Stomach (tissue), 9 donors: Measurements from ENCODE around the gene RAB12. TPM values are rescaled to one million over a fixed set of nuclear protein-coding genes. Genes with fewer than 3 reads are reported as not detected.

Experiments used
- DNase-seq, 2 donors: peaks; one replicate each; pipeline versions ENCODE4 v3.0.0 to v3.0.0-alpha.2; 2013 to 2019
- H3K27ac ChIP-seq, 5 donors: fragments of 200-600 bp in 4 of 5; sonication (generic) in 4 of 5; one replicate each; pipeline ENCODE4 v1.5.1; 2013 to 2019; ENCODE audit warnings: mild to moderate bottlenecking in 1 of 5, moderate library complexity in 1 of 5
- H3K27me3 ChIP-seq, 3 donors: fragments of 200-600 bp; sonication (generic); one replicate each; pipeline ENCODE4 v1.5.1; 2017 to 2019; ENCODE audit warnings: mixed run types in 1 of 3
- H3K36me3 ChIP-seq, 4 donors: fragments of 200-600 bp; sonication (generic); 1 replicate in 3 of 4; 2 replicates in 1 of 4; pipeline ENCODE4 v1.5.1; 2016 to 2019
- H3K4me1 ChIP-seq, 4 donors: fragments of 200-600 bp; sonication (generic); one replicate each; pipeline ENCODE4 v1.5.1; 2016 to 2019
- H3K4me3 ChIP-seq, 4 donors: fragments of 200-600 bp; sonication (generic) in 3 of 4; one replicate each; pipeline ENCODE4 v1.5.1; 2016 to 2019; ENCODE audit warnings: mild to moderate bottlenecking in 1 of 4
- H3K9me3 ChIP-seq, 4 donors: fragments of 200-600 bp; sonication (generic); one replicate each; pipeline ENCODE4 v1.5.1; 2016 to 2019
- EP300 ChIP-seq: sonication (generic); formaldehyde crosslinking; IDR thresholded peaks from one replicate; pipeline ENCODE4 v1.6.1; 2017; ENCODE audit warnings: antibody characterized with exemption
- POLR2A ChIP-seq, 4 donors: fragments of 450-650 bp; IDR thresholded peaks; one replicate each; pipeline ENCODE4 v1.6.1; 2016; ENCODE audit warnings: antibody characterized with exemption in 4 of 4, control low read depth in 2 of 4, mild to moderate bottlenecking in 1 of 4, moderate library complexity in 1 of 4
- WGBS, 5 donors: extraction: QIAGEN DNeasy Blood & Tissue Kit in 3 of 5; methylation state at CpG; one replicate each; pipeline versions ENCODE4 v1.1.5 to v1.1.7; 2013 to 2018; 5-methylcytosine and 5-hydroxymethylcytosine counted together
- intact Hi-C: fragments of 100-400 bp; cut with DNase I; formaldehyde crosslinking; loops from one replicate; pipeline ENCODE4 v1.15.1; 2023; ENCODE audit warnings: low total_unique reads
- polyA plus RNA-seq, 3 donors: library from polyadenylated mRNA; stranded (reverse); fragments of 200-250 nt; gene quantifications; one replicate each; pipeline ENCODE4 v1.2.3, GENCODE V29; 2013
- total RNA-seq, 5 donors: library from RNA; depleted of rRNA; stranded (reverse); fragments of >200 nt; gene quantifications; one replicate each; pipeline versions ENCODE4 v1.1.0 to v1.2.3, GENCODE V29; 2014 to 2016
- TF ChIP-seq, protein P1 (sequence below), 7 experiments: fragments of 450-650 bp in 4 of 7; fragments of 200-600 bp in 3 of 7; sonication (generic) in 3 of 7; IDR thresholded peaks; one replicate each; pipeline ENCODE4 v1.5.1; 2016 to 2019; ENCODE audit warnings: antibody characterized with exemption in 7 of 7, control low read depth in 2 of 7, mild to moderate bottlenecking in 1 of 7
- donor health status: healthy with polysubstance abuse.
- donor health status: Bipolar disorder and iron deficiency.
- donor health status: healthy.

RAB12 gene
- total and polyA plus RNA-seq, 8 donors: 10.7 to 88.5 (median 21.7) TPM

- H3K27me3 ChIP-seq: no peaks in the 10 kb centered on the region
Measured at GRCh38 chr18:8688816-8689215, 79.6 kb downstream of the RAB12 start.

More at GRCh38 chr18:8688816-8689215, 79.6 kb downstream of the RAB12 start:
- no peak overlapping the region for H3K4me3 ChIP-seq
- peaks cover 0 to 16% (median 3%) of the 10 kb centered on the region in 4 donors for H3K4me1 ChIP-seq
- H3K36me3 ChIP-seq: no peaks in the 10 kb centered on the region
- no peak for DNase-seq
- no peaks in the 10 kb centered on the region for H3K9me3 ChIP-seq
- intact Hi-C loops: no loop called here
- 93 to 98% (median 96%) methylated on average over 8 of the region's 8 CpGs for WGBS, 5 donors
- no peak for TF ChIP-seq EP300
- TF ChIP-seq, protein P1, sequence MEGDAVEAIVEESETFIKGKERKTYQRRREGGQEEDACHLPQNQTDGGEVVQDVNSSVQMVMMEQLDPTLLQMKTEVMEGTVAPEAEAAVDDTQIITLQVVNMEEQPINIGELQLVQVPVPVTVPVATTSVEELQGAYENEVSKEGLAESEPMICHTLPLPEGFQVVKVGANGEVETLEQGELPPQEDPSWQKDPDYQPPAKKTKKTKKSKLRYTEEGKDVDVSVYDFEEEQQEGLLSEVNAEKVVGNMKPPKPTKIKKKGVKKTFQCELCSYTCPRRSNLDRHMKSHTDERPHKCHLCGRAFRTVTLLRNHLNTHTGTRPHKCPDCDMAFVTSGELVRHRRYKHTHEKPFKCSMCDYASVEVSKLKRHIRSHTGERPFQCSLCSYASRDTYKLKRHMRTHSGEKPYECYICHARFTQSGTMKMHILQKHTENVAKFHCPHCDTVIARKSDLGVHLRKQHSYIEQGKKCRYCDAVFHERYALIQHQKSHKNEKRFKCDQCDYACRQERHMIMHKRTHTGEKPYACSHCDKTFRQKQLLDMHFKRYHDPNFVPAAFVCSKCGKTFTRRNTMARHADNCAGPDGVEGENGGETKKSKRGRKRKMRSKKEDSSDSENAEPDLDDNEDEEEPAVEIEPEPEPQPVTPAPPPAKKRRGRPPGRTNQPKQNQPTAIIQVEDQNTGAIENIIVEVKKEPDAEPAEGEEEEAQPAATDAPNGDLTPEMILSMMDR (IDR thresholded peaks at IDR 0.05): no peak
- no peak for TF ChIP-seq POLR2A (IDR thresholded peaks at IDR 0.05)
- no peak overlapping the region for H3K27ac ChIP-seq

Other genes starting within 250 kb of the RAB12 start
- 100 to 1,000 TPM in 1 of 5 donors, 10 to 100 TPM in 4; 13.6 to 225 (median 37.7) TPM for gene MTCL1, start 96.1 kb downstream of the RAB12 start, total RNA-seq
- gene MTCL1, start 96.1 kb downstream of the RAB12 start, polyA plus RNA-seq: 1 to 10 TPM; 2.3 to 9.5 (median 5.5) TPM